Right kidney (tissue), 1 donor: ENCODE data around the gene PRR11.
"Not testable (repeated sequence)": the region's sequence is repeated elsewhere in the genome, so short reads cannot be mapped to it uniquely, and the experiment has no call there.

ENCODE experiments used
- DNase-seq: peaks from one replicate; pipeline ENCODE4 v3.0.0-alpha.2; 2016

PRR11 gene

DNA sequence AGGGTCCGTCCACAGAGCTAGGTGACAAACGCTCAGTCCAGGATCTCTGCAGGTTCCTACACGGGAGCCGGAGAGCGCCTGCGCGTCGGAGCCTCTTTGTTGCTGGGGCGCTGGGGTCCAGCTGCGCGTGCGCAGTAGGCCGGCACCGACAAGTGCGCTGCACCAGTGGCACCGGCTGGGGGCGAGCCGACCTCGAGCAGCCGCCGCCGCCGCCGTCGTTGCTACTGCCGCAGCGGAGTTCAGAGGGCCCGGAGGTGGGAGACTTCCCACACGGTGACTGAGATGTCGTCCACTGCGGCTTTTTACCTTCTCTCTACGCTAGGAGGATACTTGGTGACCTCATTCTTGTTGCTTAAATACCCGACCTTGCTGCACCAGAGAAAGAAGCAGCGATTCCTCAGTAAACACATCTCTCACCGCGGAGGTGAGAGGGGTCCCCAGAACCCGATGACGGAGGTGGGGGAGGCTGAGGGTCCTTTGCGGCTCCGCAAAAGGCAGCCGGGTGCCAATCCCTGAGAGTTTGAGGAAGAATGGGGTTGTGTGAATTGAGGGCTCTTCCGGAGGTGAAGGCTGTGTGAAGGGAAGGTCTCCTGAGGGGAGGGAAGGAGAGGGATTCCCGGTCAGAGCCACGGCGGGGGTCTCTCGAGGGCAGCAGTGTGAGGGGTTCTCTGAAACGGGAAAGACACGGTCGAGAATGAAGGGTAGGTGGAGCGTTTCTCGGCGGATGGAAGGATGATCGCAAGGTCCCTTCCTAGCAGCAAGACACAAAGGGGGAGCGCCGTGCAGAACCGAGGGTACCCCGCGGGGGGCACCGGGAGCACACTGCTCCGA, 65.0 kb downstream of the PRR11 start, which contains the start of gene GDPD1:
TSS of gene GDPD1 (plus strand) at position 184 of the 831 bp plus-strand sequence. CDS start at position 283, 99 bp downstream.
- DNase-seq, result peak; percentile 90

- DNase-seq, result peak; percentile 79
Observed at GRCh38 chr17:59221159-59221847, 65.8 kb downstream of the PRR11 start.

GRCh38 chr17:59223813-59224212, 68.3 kb downstream of the PRR11 start:
- DNase-seq, result no peak

GRCh38 chr17:59228588-59228987, 73.0 kb downstream of the PRR11 start:
- DNase-seq, result not testable (repeated sequence)

- DNase-seq, result no peak
Observed at GRCh38 chr17:59230764-59231163, 75.2 kb downstream of the PRR11 start.

DNA sequence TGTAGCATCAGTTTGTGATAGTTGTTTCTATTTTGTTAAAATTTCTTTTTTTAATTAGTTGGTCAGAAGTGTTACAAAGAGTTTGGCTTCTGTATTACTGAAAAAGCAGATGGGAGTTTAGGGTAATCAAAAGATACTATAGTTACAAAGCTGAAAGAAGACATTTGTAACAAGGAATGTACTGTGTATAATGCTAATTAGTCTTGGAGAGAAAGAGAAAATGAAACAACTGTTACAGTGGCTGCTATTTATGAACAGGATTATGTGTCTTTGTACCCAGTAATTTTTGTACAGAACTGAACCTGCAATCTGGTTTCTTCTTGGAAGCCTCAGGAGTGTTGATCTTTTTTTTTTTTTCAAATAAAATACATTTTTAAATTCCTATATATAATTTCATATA, 79.1 kb downstream of the PRR11 start:
- DNase-seq, result no peak

DNA sequence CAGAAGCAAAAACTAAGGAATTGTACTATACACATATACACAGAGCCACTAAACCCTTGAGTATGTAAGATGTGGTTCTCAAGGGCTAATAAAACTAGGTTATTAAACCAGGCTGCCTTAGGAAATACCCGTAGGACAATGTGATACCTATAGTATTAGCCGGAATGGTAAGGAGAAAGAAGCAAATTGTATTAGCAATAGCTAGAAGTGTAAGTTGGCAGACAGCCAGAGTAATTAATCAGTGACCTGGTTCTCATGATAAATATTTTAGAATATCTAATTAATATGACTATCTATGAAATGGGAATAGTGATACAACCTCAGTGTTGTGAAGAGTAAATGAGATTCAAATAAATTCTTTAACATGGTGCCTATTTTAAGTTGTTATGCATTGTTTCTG, 83.4 kb downstream of the PRR11 start:
- no peak for DNase-seq

GRCh38 chr17:59244081-59244480, 88.5 kb downstream of the PRR11 start:
- no peak for DNase-seq
